ENCODE measurements around the gene PDP2. TPM values are rescaled to one million over a fixed set of nuclear protein-coding genes. Genes with fewer than 3 reads are reported as not detected.

The PDP2 gene
- polyA plus RNA-seq, 1 of the 3 experiments (the other 2 are of a cell fraction) = 4.7 TPM

DNA sequence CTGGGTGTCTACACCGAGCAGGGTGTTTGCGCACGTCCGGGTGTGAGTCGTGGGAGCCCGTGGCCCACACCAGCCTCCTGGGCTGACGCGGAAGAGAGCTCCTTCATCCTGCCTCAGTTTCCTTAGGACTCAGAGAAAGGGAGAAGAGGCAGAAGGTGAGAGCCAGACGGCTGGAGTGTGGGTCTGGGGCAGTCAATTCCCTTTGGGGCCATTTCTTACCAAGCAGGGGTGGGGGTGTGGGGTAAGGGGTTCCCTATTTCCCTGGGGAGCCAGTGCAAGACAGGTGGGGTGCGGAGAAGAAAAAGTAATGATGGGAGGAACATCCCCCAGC, 35.3 kb upstream of the PDP2 start (continued):
- TF ChIP-seq, protein P1, sequence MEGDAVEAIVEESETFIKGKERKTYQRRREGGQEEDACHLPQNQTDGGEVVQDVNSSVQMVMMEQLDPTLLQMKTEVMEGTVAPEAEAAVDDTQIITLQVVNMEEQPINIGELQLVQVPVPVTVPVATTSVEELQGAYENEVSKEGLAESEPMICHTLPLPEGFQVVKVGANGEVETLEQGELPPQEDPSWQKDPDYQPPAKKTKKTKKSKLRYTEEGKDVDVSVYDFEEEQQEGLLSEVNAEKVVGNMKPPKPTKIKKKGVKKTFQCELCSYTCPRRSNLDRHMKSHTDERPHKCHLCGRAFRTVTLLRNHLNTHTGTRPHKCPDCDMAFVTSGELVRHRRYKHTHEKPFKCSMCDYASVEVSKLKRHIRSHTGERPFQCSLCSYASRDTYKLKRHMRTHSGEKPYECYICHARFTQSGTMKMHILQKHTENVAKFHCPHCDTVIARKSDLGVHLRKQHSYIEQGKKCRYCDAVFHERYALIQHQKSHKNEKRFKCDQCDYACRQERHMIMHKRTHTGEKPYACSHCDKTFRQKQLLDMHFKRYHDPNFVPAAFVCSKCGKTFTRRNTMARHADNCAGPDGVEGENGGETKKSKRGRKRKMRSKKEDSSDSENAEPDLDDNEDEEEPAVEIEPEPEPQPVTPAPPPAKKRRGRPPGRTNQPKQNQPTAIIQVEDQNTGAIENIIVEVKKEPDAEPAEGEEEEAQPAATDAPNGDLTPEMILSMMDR (IDR thresholded peaks at IDR 0.05) = no peak
- TF ChIP-seq, protein P2, sequence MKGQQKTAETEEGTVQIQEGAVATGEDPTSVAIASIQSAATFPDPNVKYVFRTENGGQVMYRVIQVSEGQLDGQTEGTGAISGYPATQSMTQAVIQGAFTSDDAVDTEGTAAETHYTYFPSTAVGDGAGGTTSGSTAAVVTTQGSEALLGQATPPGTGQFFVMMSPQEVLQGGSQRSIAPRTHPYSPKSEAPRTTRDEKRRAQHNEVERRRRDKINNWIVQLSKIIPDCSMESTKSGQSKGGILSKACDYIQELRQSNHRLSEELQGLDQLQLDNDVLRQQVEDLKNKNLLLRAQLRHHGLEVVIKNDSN (IDR thresholded peaks at IDR 0.05; ENCODE audit: borderline replicate concordance, low read depth) = no peak
- TF ChIP-seq, protein P3, sequence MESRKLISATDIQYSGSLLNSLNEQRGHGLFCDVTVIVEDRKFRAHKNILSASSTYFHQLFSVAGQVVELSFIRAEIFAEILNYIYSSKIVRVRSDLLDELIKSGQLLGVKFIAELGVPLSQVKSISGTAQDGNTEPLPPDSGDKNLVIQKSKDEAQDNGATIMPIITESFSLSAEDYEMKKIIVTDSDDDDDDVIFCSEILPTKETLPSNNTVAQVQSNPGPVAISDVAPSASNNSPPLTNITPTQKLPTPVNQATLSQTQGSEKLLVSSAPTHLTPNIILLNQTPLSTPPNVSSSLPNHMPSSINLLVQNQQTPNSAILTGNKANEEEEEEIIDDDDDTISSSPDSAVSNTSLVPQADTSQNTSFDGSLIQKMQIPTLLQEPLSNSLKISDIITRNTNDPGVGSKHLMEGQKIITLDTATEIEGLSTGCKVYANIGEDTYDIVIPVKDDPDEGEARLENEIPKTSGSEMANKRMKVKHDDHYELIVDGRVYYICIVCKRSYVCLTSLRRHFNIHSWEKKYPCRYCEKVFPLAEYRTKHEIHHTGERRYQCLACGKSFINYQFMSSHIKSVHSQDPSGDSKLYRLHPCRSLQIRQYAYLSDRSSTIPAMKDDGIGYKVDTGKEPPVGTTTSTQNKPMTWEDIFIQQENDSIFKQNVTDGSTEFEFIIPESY (IDR thresholded peaks at IDR 0.05; ENCODE audit: borderline replicate concordance, low read depth) = no peak
- no peak for TF ChIP-seq RXRA (IDR thresholded peaks at IDR 0.05; ENCODE audit: borderline replicate concordance, low read depth)
- TF ChIP-seq SMC3 (IDR thresholded peaks at IDR 0.05; ENCODE audit: low read depth, low read length) = no peak

DNA sequence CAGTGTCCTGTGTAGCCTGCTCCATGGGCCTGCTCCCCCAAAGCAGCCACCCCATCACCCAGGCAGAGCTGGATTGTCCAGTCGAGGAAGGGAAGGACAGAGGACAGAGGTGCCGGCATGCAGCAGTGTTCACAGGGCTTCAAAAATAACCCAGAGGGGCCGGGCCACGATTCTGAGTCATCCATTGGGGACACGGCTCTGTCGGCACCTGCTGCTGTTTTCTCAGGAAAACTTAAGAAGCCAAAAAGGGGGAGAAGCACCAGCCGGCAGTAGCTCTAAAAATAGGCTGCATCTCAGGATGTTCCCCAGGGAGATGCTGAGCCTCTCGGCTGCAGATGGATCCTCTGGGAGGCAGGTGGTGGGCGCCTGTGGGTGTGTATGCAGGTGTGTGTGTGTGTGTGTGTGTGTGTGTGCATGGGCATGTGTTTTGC, 34.5 kb upstream of the PDP2 start:
- Histone ChIP-seq H3K36me3 (replicated peaks in 1 of 2; ENCODE audit: control insufficient read depth in 1 of 2, insufficient read depth in 2 of 2, low read length in 1 of 2) (no peaks in the 10 kb centered on the region), H3K9me2 (no peaks in the 10 kb centered on the region), H3K9me3 (no peaks in the 10 kb centered on the region), H3K9ac (no peak overlapping the region), H3K27me3 (ENCODE audit: insufficient read depth) (peaks cover 15% of the 10 kb centered on the region; the same call in 1 of the 2 replicates), H3K4me2 (no peak overlapping the region), H3K79me2 (ENCODE audit: insufficient read depth) (no peaks in the 10 kb centered on the region), H4K20me1 (ENCODE audit: insufficient read depth) (no peaks in the 10 kb centered on the region), H3F3A (replicated peaks; ENCODE audit: insufficient read depth) (no peaks in the 10 kb centered on the region), H2AFZ (ENCODE audit: low read depth) (no peak overlapping the region), H3K27ac (ENCODE audit: low read depth in 2 of 2, low read length in 1 of 2) (no peak overlapping the region), H3K4me3 (ENCODE audit: low read depth in 2 of 2, low read length in 1 of 2) (no peak overlapping the region), H3K4me1 (ENCODE audit: control insufficient read depth in 1 of 2, insufficient read depth in 2 of 2, low read depth in 1 of 2, low read length in 1 of 2) (peaks cover 0 to 8% of the 10 kb centered on the region in 2 experiments; a peak in 1 of 4 replicates)
- no peak for TF ChIP-seq MEF2A (IDR thresholded peaks at IDR 0.05; ENCODE audit: borderline replicate concordance, low read depth)
- TF ChIP-seq, protein P4, sequence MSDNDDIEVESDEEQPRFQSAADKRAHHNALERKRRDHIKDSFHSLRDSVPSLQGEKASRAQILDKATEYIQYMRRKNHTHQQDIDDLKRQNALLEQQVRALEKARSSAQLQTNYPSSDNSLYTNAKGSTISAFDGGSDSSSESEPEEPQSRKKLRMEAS (IDR thresholded peaks at IDR 0.05; ENCODE audit: low read depth) = no peak
- CTCF ChIA-PET = interaction anchor here (0.6 to 10.1 kb wide), 7 partner anchors 11 to 195 kb away, joined by 3 to 82 read pairs (median 4); partner anchors contain the start of gene NAE1
- POLR2A ChIA-PET = no interaction called here
- no peak for DNase-seq
- 63% methylated on average over 8 of the region's 9 CpGs for WGBS (ENCODE audit: low lambda C conversion rate)

DNA sequence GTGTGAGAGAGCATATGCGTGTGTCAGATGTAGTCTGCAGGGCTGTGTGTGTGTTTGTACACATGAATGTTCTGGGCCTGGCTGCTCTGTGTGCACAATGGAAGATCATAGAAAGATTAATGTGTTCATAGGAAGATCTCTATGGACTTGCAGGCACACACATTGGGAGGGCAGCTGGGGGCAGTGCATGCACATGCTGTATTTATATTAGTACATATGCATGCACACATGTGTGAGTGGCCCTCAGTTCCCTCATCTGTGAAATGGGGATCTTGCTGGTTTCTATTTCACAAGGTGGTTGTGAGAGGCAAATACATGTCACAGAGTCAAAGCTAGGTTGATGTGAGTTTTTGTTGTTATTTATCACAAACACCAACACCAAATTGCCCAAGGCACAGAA, 34.0 kb upstream of the PDP2 start:
- no peak overlapping the region for H3K27ac ChIP-seq (ENCODE audit: low read depth in 2 of 2, low read length in 1 of 2)
- WGBS (ENCODE audit: low lambda C conversion rate) = 100% methylated on average over 1 of the region's 1 CpG
- ChIA-PET CTCF (interaction anchor here (0.6 to 10.1 kb wide), 6 partner anchors 11 to 284 kb away, joined by 3 to 82 read pairs (median 3); partner anchors contain the start of gene NAE1), POLR2A (no interaction called here)
- DNase-seq = no peak
- H3K4me2 ChIP-seq = no peak overlapping the region
- no peak overlapping the region for H3K9ac ChIP-seq
- H2AFZ ChIP-seq (ENCODE audit: low read depth) = no peak overlapping the region
- no peaks in the 10 kb centered on the region for H4K20me1 ChIP-seq (ENCODE audit: insufficient read depth)
- peaks cover 0 to 8% of the 10 kb centered on the region in 2 experiments; a peak in 1 of 4 replicates for H3K4me1 ChIP-seq (ENCODE audit: control insufficient read depth in 1 of 2, insufficient read depth in 2 of 2, low read depth in 1 of 2, low read length in 1 of 2)
- H3K9me3 ChIP-seq = no peaks in the 10 kb centered on the region
- no peaks in the 10 kb centered on the region for H3K36me3 ChIP-seq (replicated peaks in 1 of 2; ENCODE audit: control insufficient read depth in 1 of 2, insufficient read depth in 2 of 2, low read length in 1 of 2)
- no peaks in the 10 kb centered on the region for H3K9me2 ChIP-seq
- H3F3A ChIP-seq (replicated peaks; ENCODE audit: insufficient read depth) = no peaks in the 10 kb centered on the region
- no peak for TF ChIP-seq CHD2 (IDR thresholded peaks at IDR 0.05; ENCODE audit: low read length, partially characterized antibody)
- no peak for TF ChIP-seq RCOR1 (IDR thresholded peaks at IDR 0.05; ENCODE audit: low read length)
- TF ChIP-seq EP300 (IDR thresholded peaks at IDR 0.05; ENCODE audit: borderline replicate concordance in 1 of 2, low read depth in 1 of 2, low read length in 1 of 2) = no peak
- TF ChIP-seq RFX5 (IDR thresholded peaks at IDR 0.05; ENCODE audit: low read length) = no peak
- TF ChIP-seq SIN3A (IDR thresholded peaks at IDR 0.05; ENCODE audit: borderline replicate concordance, low read depth, low read length) = no peak
- no peak overlapping the region for H3K4me3 ChIP-seq (ENCODE audit: low read depth in 2 of 2, low read length in 1 of 2)
- no peaks in the 10 kb centered on the region for H3K79me2 ChIP-seq (ENCODE audit: insufficient read depth)
- H3K27me3 ChIP-seq (ENCODE audit: insufficient read depth) = peaks cover 15% of the 10 kb centered on the region; the same call in 1 of the 2 replicates
